Loucy (cell line): ENCODE measurements around the gene SLC5A8.

Experiments used
- H2AFZ ChIP-seq: fragments of 200-600 bp; sonication (generic); 2 replicates; pipeline ENCODE4 v1.6.0; 2016; ENCODE audit warnings: antibody characterized with exemption, mild to moderate bottlenecking, low read length, moderate library complexity
- H3F3A ChIP-seq: fragments of 200-600 bp; 2 replicates; pipeline ENCODE4 v1.6.0; 2016; ENCODE audit warnings: antibody characterized with exemption, low read depth, mild to moderate bottlenecking
- H3K27me3 ChIP-seq: fragments of 200-600 bp; sonication (generic); 2 replicates; pipeline ENCODE4 v1.6.1; 2014; ENCODE audit warnings: low read length, mild to moderate bottlenecking; ENCODE audit not compliant: insufficient read depth, poor library complexity, severe bottlenecking
- H3K36me3 ChIP-seq: fragments of 200-600 bp; sonication (generic); 2 replicates; pipeline ENCODE4 v1.6.1; 2016; ENCODE audit warnings: low read length; ENCODE audit not compliant: insufficient read depth
- H3K4me1 ChIP-seq: fragments of 200-600 bp; sonication (generic); 2 replicates; pipeline ENCODE4 v1.5.1; 2014; ENCODE audit warnings: low read length, mild to moderate bottlenecking; ENCODE audit not compliant: insufficient read depth, poor library complexity, severe bottlenecking
- H3K4me2 ChIP-seq: fragments of 200-600 bp; sonication (generic); 2 replicates; pipeline ENCODE4 v1.6.0; 2014; ENCODE audit warnings: antibody characterized with exemption, low read length, low read depth, mild to moderate bottlenecking; ENCODE audit not compliant: poor library complexity, severe bottlenecking
- H3K4me3 ChIP-seq: fragments of 200-600 bp; sonication (generic); 2 replicates; pipeline ENCODE4 v1.5.1; 2014; ENCODE audit warnings: low read length, mild to moderate bottlenecking, mixed read lengths; ENCODE audit not compliant: poor library complexity, severe bottlenecking
- H3K79me2 ChIP-seq: fragments of 200-600 bp; sonication (generic); 2 replicates; pipeline ENCODE4 v1.6.1; 2014; ENCODE audit warnings: low read length; ENCODE audit not compliant: insufficient read depth
- H3K9ac ChIP-seq: fragments of 200-600 bp; sonication (generic); 2 replicates; pipeline ENCODE4 v1.6.0; 2014; ENCODE audit warnings: mild to moderate bottlenecking, low read depth, low read length, moderate library complexity; ENCODE audit not compliant: poor library complexity, severe bottlenecking
- H3K9me2 ChIP-seq: fragments of 200-600 bp; sonication (generic); replicated peaks from 2 replicates; pipeline ENCODE4 v1.6.1; 2016; ENCODE audit warnings: low read depth, low read length, mixed read lengths
- H3K9me3 ChIP-seq: fragments of 200-600 bp; sonication (generic); 2 replicates; pipeline ENCODE4 v1.6.1; 2014; ENCODE audit warnings: mild to moderate bottlenecking, antibody characterized with exemption, low read length, low read depth; ENCODE audit not compliant: insufficient read depth
- H4K20me1 ChIP-seq: fragments of 200-600 bp; sonication (generic); 2 replicates; pipeline ENCODE4 v1.6.0; 2014; ENCODE audit warnings: antibody characterized with exemption, low read length, mild to moderate bottlenecking; ENCODE audit not compliant: insufficient read depth, poor library complexity, severe bottlenecking
- EZH2phosphoT487 ChIP-seq: fragments of 200-600 bp; IDR thresholded peaks from 2 replicates; pipeline ENCODE4 v1.6.1; 2018; ENCODE audit warnings: antibody characterized with exemption, mild to moderate bottlenecking, moderate library complexity, borderline replicate concordance
- TF ChIP-seq, protein P1 (sequence below): fragments of 200-600 bp; sonication (generic); conservative IDR thresholded peaks from 2 replicates; pipeline ENCODE4 v1.5.1; 2014; ENCODE audit warnings: mild to moderate bottlenecking, antibody characterized with exemption, low read length

Gene SLC5A8

DNA sequence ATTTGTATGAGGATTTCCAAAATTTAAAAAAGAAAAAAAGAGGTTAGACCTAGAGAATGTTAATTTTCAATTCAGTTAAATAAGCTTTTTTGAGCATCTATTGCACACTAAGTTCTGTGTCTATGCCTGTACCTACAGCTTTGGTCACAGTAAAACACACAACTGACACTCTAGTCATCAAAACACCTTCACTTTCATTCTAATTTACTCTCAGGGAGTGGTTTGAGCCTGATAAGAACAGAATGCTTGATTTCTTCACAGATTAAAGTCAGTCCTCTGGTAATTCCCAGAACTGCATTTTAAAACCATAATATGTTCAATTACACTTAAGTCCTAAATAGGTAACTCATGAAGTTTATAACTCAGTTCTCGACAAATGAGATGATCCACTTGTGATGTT is 9.2 kb downstream of the SLC5A8 start:
- Histone ChIP-seq H3K27me3 (no peaks in the 10 kb centered on the region), H3K9ac (no peak overlapping the region), H3K4me1 (no peaks in the 10 kb centered on the region), H2AFZ (no peak overlapping the region), H3K9me3 (no peaks in the 10 kb centered on the region), H3K4me3 (no peak overlapping the region), H4K20me1 (no peaks in the 10 kb centered on the region), H3K9me2 (no peaks in the 10 kb centered on the region), H3K36me3 (no peaks in the 10 kb centered on the region), H3K4me2 (no peak overlapping the region), H3F3A (no peaks in the 10 kb centered on the region), H3K79me2 (no peaks in the 10 kb centered on the region)
- TF ChIP-seq, protein P1, sequence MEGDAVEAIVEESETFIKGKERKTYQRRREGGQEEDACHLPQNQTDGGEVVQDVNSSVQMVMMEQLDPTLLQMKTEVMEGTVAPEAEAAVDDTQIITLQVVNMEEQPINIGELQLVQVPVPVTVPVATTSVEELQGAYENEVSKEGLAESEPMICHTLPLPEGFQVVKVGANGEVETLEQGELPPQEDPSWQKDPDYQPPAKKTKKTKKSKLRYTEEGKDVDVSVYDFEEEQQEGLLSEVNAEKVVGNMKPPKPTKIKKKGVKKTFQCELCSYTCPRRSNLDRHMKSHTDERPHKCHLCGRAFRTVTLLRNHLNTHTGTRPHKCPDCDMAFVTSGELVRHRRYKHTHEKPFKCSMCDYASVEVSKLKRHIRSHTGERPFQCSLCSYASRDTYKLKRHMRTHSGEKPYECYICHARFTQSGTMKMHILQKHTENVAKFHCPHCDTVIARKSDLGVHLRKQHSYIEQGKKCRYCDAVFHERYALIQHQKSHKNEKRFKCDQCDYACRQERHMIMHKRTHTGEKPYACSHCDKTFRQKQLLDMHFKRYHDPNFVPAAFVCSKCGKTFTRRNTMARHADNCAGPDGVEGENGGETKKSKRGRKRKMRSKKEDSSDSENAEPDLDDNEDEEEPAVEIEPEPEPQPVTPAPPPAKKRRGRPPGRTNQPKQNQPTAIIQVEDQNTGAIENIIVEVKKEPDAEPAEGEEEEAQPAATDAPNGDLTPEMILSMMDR: no peak
- TF ChIP-seq EZH2phosphoT487: no peak

DNA sequence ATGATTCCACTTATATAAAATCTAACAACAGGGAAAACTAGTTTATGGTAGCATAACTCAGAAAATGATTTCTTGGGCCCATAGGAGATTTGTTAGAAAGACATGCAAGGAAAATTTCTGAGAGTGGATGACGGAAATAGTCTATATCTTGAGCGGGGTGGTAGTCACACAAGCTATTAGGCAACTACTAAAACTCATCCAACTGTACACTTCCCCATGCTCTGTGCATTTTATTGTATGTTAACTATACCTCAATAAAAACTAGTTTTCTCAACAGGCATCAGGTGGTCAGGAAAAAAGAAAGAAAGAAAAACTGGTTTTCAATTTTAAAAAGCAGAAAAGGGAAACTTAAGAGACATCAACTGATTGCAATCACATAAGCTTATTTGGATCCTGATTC is 9.9 kb downstream of the SLC5A8 start:
- Histone ChIP-seq H3K79me2 (no peaks in the 10 kb centered on the region), H3K4me3 (no peak overlapping the region), H3K4me2 (no peak overlapping the region), H3K9me2 (no peaks in the 10 kb centered on the region), H3F3A (no peaks in the 10 kb centered on the region), H3K4me1 (no peaks in the 10 kb centered on the region), H2AFZ (no peak overlapping the region), H3K9me3 (no peaks in the 10 kb centered on the region), H3K36me3 (no peaks in the 10 kb centered on the region), H3K9ac (no peak overlapping the region), H3K27me3 (no peaks in the 10 kb centered on the region), H4K20me1 (no peaks in the 10 kb centered on the region)
- TF ChIP-seq, protein P1: no peak
- TF ChIP-seq EZH2phosphoT487: no peak

- no peaks in the 10 kb centered on the region for H4K20me1 ChIP-seq
- H3K4me3 ChIP-seq: no peak overlapping the region
- no peak overlapping the region for H3K9ac ChIP-seq
- no peaks in the 10 kb centered on the region for H3K79me2 ChIP-seq
- no peaks in the 10 kb centered on the region for H3K9me3 ChIP-seq
- no peak overlapping the region for H3K4me2 ChIP-seq
- 0 out of 2 replicates have a peak, but pooled peaks cover 3% of the 10 kb centered on the region for H3K9me2 ChIP-seq
- H3F3A ChIP-seq: no peaks in the 10 kb centered on the region
- no peaks in the 10 kb centered on the region for H3K4me1 ChIP-seq
- H3K36me3 ChIP-seq: no peaks in the 10 kb centered on the region
- no peaks in the 10 kb centered on the region for H3K27me3 ChIP-seq
- TF ChIP-seq EZH2phosphoT487: no peak
- TF ChIP-seq, protein P1: no peak
- no peak overlapping the region for H2AFZ ChIP-seq
Measured at GRCh38 chr12:101186291-101186690, 23.7 kb downstream of the SLC5A8 start.
